K562 (cell line): ENCODE results near the gene NMT1. TPM values are rescaled to one million over a fixed set of nuclear protein-coding genes. Genes with fewer than 3 reads are reported as not detected.

Source experiments
- CTCF ChIP-seq, 3 experiments: IDR thresholded peaks in 2 of 3; conservative IDR thresholded peaks in 1 of 3; 2 replicates each; pipeline ENCODE4 v1.5.1; 2011 to 2012; ENCODE audit warnings: low read length in 3 of 3, mild to moderate bottlenecking in 3 of 3, control low read depth in 2 of 3, improper control_type of control experiment in 1 of 3, inconsistent platforms in 1 of 3, low read depth in 1 of 3, mixed read lengths in 1 of 3, moderate library complexity in 1 of 3; ENCODE audit not compliant: insufficient read depth in 2 of 3
- FOXP1 ChIP-seq: sonication (generic); formaldehyde crosslinking; IDR thresholded peaks from 2 replicates; pipeline ENCODE4 v1.8.0; 2022; ENCODE audit warnings: mild to moderate bottlenecking, missing genetic modification reagents
- HDAC3 ChIP-seq: fragments of 450-650 bp; IDR thresholded peaks from 2 replicates; pipeline ENCODE4 v1.6.1; 2018; ENCODE audit warnings: borderline replicate concordance, mild to moderate bottlenecking, moderate library complexity; ENCODE audit not compliant: partially characterized antibody
- MTA3 ChIP-seq: fragments of 450-650 bp; formaldehyde crosslinking; IDR thresholded peaks from 2 replicates; pipeline ENCODE4 v1.6.1; 2017; ENCODE audit warnings: mild to moderate bottlenecking, borderline replicate concordance
- NRF1 ChIP-seq, 2 experiments: fragments of 450-650 bp; IDR thresholded peaks in 1 of 2; conservative IDR thresholded peaks in 1 of 2; 2 replicates each; pipeline ENCODE4 v1.6.1; 2014; ENCODE audit warnings: mild to moderate bottlenecking in 2 of 2
- POLR2H ChIP-seq: IDR thresholded peaks from 2 replicates; pipeline ENCODE4 v1.6.1; 2016; ENCODE audit warnings: missing genetic modification characterization, low read depth, mild to moderate bottlenecking, control low read depth, missing compliant biosample characterization, moderate library complexity
- RCOR1 ChIP-seq, 2 experiments: IDR thresholded peaks; 2 replicates each; pipeline ENCODE4 v1.6.1; 2012; ENCODE audit warnings: low read depth in 2 of 2, low read length in 2 of 2, borderline replicate concordance in 1 of 2, improper control_type of control experiment in 1 of 2
- SMAD2 ChIP-seq: fragments of 150-350 bp; IDR thresholded peaks from 2 replicates; pipeline ENCODE4 v1.6.1; 2014; ENCODE audit warnings: low read depth, mild to moderate bottlenecking, low read length
- SREBF2 ChIP-seq: sonication (generic); formaldehyde crosslinking; IDR thresholded peaks from 2 replicates; pipeline ENCODE4 v1.4.0; 2020; ENCODE audit warnings: mild to moderate bottlenecking, missing genetic modification reagents
- ZBTB1 ChIP-seq: sonication (generic); formaldehyde crosslinking; IDR thresholded peaks from 2 replicates; pipeline ENCODE4 v1.8.1; 2023; ENCODE audit warnings: missing genetic modification reagents, low read depth, mild to moderate bottlenecking, borderline replicate concordance
- ZBTB8A ChIP-seq: fragments of 450-650 bp; IDR thresholded peaks from 2 replicates; pipeline ENCODE4 v1.6.1; 2018; ENCODE audit warnings: mild to moderate bottlenecking, moderate library complexity; ENCODE audit not compliant: partially characterized antibody
- ZEB2 ChIP-seq: fragments of 450-650 bp; IDR thresholded peaks from 2 replicates; pipeline ENCODE4 v1.6.1; 2016
- ZHX1 ChIP-seq: fragments of 150-350 bp; conservative IDR thresholded peaks from 2 replicates; pipeline ENCODE4 v1.6.1; 2014; ENCODE audit warnings: low read length
- ZNF140 ChIP-seq: fragments of 250-450 bp; sonication (Bioruptor Pico); IDR thresholded peaks from 2 replicates; pipeline ENCODE4 v1.8.0; 2021; ENCODE audit warnings: moderate library complexity, mild to moderate bottlenecking, inconsistent platforms
- ZNF143 ChIP-seq: sonication (generic); formaldehyde crosslinking; IDR thresholded peaks from 2 replicates; pipeline ENCODE4 v1.9.0; 2022; ENCODE audit warnings: mild to moderate bottlenecking, missing genetic modification reagents
- ZNF23 ChIP-seq: fragments of 250-450 bp; sonication (Bioruptor Pico); IDR thresholded peaks from 2 replicates; pipeline ENCODE4 v1.4.0; 2020; ENCODE audit warnings: mild to moderate bottlenecking
- ZNF408 ChIP-seq: fragments of 250-450 bp; sonication (Bioruptor Pico); IDR thresholded peaks from 2 replicates; pipeline ENCODE4 v1.4.0; 2020; ENCODE audit warnings: low read depth, mild to moderate bottlenecking, moderate library complexity
- ZNF57 ChIP-seq: fragments of 450-650 bp; formaldehyde crosslinking; IDR thresholded peaks from 2 replicates; pipeline ENCODE4 v1.4.0; 2020; ENCODE audit warnings: mild to moderate bottlenecking, moderate library complexity
- ZNF766 ChIP-seq: fragments of 200-800 bp; sonication (Bioruptor generic); conservative IDR thresholded peaks from 2 replicates; pipeline ENCODE4 v1.6.1; 2016; ENCODE audit warnings: missing genetic modification characterization, missing compliant biosample characterization
- polyA plus RNA-seq, 8 experiments: library from polyadenylated mRNA; depleted of rRNA in 4 of 8; stranded (reverse) in 5 of 8; unstranded in 3 of 8; fragments of >200 nt; fragmentation: Nextera tagmentation in 2 of 8; fragmentation: Illumina TruSeq in 1 of 8; extraction: Ambion mirVana in 2 of 8; extraction: Trizol in 1 of 8; gene quantifications; 2 replicates each; pipeline versions ENCODE4 v1.2.1 to v1.2.3, GENCODE V29; 2011 to 2014; ENCODE audit warnings: inconsistent platforms in 1 of 8, missing spikeins in 1 of 8
- total RNA-seq, 7 experiments: library from RNA; depleted of rRNA in 6 of 7; stranded (reverse); fragments of >200 nt in 6 of 7; fragmentation: Illumina TruSeq in 2 of 7; extraction: Trizol in 2 of 7; gene quantifications; 2 replicates each; pipeline versions ENCODE4 v1.2.1 to v1.2.3, GENCODE V29; 2011 to 2021; ENCODE audit warnings: low replicate concordance in 1 of 7

NMT1 gene
- total and polyA plus RNA-seq, 9 of the 15 experiments (the other 6 are each of a cell fraction or from before 2014, with no cell fraction given) = 86.7 to 569 (median 213) TPM

GRCh38 chr17:45031231-45032173, 29.6 kb upstream of the NMT1 start (continued):
- TF ChIP-seq POLR2H (tag) (no peak), ZNF408 (no peak), ZNF23 (CRISPR knock-in tag) (no peak), MTA3 (peak; percentile 66; the same call in 1 of the 2 replicates), ZNF57 (no peak), SMAD2 (no peak), ZBTB8A (no peak), SREBF2 (CRISPR knock-in tag) (no peak), ZEB2 (peak; percentile 77), ZNF143 (no peak), ZBTB1 (CRISPR knock-in tag) (no peak; the same call in 1 of the 2 replicates), ZHX1 (no peak), CTCF (IDR thresholded peaks at IDR 0.05 in 2 of 3, conservative IDR thresholded peaks at IDR 0.05 in 1 of 3; ENCODE audit: insufficient read depth in 2 of 3, low read depth in 1 of 3, low read length in 3 of 3) (no peak), ZNF766 (CRISPR knock-in tag) (no peak), RCOR1 (IDR thresholded peaks at IDR 0.05; ENCODE audit: borderline replicate concordance in 1 of 2, low read depth in 2 of 2, low read length in 2 of 2) (peak in 1 of 2 experiments; percentile 91; a peak in 2 of 4 replicates), NRF1 (conservative IDR thresholded peaks at IDR 0.05 in 1 of 2, IDR thresholded peaks at IDR 0.05 in 1 of 2) (peak; percentile 19 to 30; a peak in 1 of 4 replicates), HDAC3 (peak; percentile 52), ZNF140 (no peak), FOXP1 (no peak)
